ENCODE measurements around the gene PDE11A.

DNA sequence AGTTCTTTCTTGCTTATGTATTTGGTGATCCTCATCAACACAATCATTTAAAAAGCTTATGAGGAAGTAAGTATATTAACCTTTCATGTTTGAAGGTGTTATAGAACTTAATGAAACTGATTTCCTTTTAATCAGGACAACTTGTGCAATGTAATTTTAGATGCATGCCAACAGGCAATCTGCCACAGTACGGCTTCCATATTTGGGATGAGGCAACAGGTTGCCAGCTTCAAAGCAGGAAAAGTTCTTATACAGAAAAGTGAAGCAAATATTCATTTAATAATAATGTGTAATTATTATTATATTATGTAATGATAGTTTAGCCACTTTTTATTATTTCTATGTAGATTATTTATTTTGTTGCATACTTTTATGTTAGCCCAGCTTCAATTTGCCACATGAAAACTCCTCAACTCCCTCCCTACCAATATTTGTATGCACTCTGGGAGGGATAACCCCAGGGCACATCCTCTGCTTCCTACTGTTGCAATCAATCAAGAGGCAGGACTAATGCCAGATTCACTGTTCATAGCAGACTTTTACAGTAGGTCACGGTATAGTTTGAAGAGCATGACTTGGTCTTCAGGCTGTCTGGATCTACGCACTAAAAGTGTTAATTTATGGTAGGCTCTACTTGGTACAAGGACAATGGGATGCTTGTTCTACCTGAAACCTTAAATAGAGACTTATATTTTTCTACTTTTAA, 402.8 kb downstream of the PDE11A start:
- no peak for TF ChIP-seq POLR2A (IDR thresholded peaks at IDR 0.05)
- TF ChIP-seq, protein P1, sequence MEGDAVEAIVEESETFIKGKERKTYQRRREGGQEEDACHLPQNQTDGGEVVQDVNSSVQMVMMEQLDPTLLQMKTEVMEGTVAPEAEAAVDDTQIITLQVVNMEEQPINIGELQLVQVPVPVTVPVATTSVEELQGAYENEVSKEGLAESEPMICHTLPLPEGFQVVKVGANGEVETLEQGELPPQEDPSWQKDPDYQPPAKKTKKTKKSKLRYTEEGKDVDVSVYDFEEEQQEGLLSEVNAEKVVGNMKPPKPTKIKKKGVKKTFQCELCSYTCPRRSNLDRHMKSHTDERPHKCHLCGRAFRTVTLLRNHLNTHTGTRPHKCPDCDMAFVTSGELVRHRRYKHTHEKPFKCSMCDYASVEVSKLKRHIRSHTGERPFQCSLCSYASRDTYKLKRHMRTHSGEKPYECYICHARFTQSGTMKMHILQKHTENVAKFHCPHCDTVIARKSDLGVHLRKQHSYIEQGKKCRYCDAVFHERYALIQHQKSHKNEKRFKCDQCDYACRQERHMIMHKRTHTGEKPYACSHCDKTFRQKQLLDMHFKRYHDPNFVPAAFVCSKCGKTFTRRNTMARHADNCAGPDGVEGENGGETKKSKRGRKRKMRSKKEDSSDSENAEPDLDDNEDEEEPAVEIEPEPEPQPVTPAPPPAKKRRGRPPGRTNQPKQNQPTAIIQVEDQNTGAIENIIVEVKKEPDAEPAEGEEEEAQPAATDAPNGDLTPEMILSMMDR (IDR thresholded peaks at IDR 0.05), result no peak
